Effector memory CD4-positive, alpha-beta T cell (primary cell): ENCODE results near the gene AKR7A3.
A peak's percentile ranks its signal among the peaks of the same experiment; 100 is the strongest.
"Not testable (repeated sequence)": the region's sequence is repeated elsewhere in the genome, so short reads cannot be mapped to it uniquely, and the experiment has no call there.

Source experiments
- DNase-seq, 3 donors: peaks; one replicate each; pipeline ENCODE4 v3.0.0-alpha.2; 2020
- H3K27ac ChIP-seq: 2 replicates; pipeline ENCODE4 v1.7.0; 2013; ENCODE audit warnings: mild to moderate bottlenecking, low read length, moderate library complexity; ENCODE audit not compliant: insufficient read depth, poor library complexity, severe bottlenecking
- H3K27me3 ChIP-seq: replicated peaks from 2 replicates; pipeline ENCODE4 v1.7.0; 2013; ENCODE audit warnings: mild to moderate bottlenecking, low read length; ENCODE audit not compliant: insufficient read depth, control insufficient read depth, poor library complexity, severe bottlenecking
- H3K36me3 ChIP-seq: 2 replicates; pipeline ENCODE4 v1.7.0; 2013; ENCODE audit warnings: mild to moderate bottlenecking, low read length, moderate library complexity; ENCODE audit not compliant: control insufficient read depth, insufficient read depth
- H3K4me1 ChIP-seq: 2 replicates; pipeline ENCODE4 v1.7.0; 2013; ENCODE audit warnings: low read length, mild to moderate bottlenecking; ENCODE audit not compliant: control insufficient read depth, insufficient read depth, poor library complexity, severe bottlenecking
- H3K4me3 ChIP-seq: 2 replicates; pipeline ENCODE4 v1.7.0; 2013; ENCODE audit warnings: low read length, low read depth, mild to moderate bottlenecking; ENCODE audit not compliant: insufficient read depth, poor library complexity, severe bottlenecking
- H3K9me3 ChIP-seq: 2 replicates; pipeline ENCODE4 v1.7.0; 2013; ENCODE audit warnings: mild to moderate bottlenecking, low read length, moderate library complexity; ENCODE audit not compliant: control insufficient read depth

The AKR7A3 gene

DNA sequence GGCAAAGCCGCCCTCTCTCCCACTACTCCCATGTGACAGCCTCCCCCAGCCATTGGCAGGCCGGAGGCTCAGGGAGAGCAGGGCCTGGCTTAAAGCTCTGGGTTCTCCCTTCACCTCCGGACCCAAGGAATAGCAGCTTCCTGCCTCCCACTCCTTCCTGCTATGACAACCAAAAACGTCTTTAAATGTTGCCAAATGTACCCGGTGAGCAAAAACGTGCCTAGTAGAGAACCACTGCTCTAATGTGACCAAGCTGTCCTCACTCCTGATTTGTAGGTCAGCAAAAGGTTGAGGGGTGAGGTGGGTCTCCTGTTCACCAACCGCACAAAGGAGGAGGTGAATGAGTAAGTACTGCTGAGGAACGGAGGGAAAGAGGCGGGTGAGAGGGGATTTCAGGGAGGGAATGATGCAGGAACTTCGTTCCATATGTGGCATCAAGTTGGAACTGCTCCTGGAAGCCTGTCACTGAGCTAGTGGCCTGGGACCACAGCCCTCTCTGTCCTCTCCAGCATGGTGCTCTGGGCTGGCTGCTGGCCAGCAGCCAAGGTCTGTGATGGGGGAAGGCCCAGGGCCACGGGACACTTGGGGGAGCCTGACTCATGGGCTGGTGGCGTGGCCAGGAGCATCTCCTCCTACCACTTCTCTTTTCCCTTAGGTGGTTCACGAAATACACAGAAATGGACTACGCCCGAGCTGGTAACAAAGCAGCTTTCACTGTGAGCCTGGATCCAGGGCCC, 31.2 kb downstream of the AKR7A3 start:
- Histone ChIP-seq H3K4me3 (no peak overlapping the region), H3K9me3 (no peaks in the 10 kb centered on the region), H3K4me1 (peaks cover 13% of the 10 kb centered on the region), H3K27ac (no peak overlapping the region), H3K36me3 (peaks cover 48% of the 10 kb centered on the region), H3K27me3 (no peaks in the 10 kb centered on the region)
- DNase-seq: no peak

DNA sequence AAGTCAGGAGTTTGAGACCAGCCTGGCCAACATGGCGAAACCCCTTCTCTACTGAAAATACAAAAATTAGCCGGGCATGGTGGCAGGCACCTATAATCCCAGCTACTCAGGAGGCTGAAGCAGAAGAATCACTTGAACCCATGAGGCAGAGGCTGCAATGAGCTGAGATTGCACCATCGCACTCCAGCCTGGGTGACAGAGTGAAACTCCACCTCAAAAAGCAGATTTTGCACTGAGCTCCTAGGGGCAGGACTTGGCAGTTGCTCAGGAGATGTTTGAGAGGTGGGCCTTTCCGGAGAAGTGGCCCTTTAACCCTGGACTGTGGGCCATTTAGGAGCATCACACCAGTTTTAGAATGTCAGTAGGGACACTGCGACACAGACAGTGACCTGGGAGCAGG, 32.3 kb downstream of the AKR7A3 start:
- H3K9me3 ChIP-seq, H3K27me3 ChIP-seq, DNase-seq, H3K27ac ChIP-seq, H3K4me3 ChIP-seq: not testable (repeated sequence)
- peaks cover 19% of the 10 kb centered on the region for H3K4me1 ChIP-seq
- H3K36me3 ChIP-seq: peaks cover 48% of the 10 kb centered on the region

DNA sequence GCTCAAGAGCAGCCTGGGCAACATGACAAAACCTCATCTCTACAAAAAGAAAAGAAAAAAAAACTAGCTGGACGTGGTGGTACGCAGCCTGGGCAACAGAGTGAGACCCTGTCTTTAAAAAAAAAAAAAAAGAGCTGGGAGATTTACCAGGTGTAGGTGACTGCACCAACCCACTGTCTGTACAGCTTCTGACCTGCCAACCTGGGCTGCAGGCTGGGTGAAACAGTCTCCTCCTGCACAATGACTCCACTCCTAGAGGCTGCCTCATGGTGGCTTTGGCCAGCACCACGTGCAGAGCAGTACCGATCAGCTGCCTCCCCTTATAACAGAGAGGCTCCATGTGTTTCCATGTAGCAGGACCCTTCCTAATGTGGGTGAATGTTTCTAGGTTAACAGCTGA, 33.3 kb downstream of the AKR7A3 start:
- H3K4me3 ChIP-seq: no peak overlapping the region
- no peaks in the 10 kb centered on the region for H3K9me3 ChIP-seq
- H3K27me3 ChIP-seq: no peaks in the 10 kb centered on the region
- H3K27ac ChIP-seq: no peak overlapping the region
- DNase-seq: no peak
- H3K4me1 ChIP-seq: peaks cover 27% of the 10 kb centered on the region
- peaks cover 47% of the 10 kb centered on the region for H3K36me3 ChIP-seq

DNA sequence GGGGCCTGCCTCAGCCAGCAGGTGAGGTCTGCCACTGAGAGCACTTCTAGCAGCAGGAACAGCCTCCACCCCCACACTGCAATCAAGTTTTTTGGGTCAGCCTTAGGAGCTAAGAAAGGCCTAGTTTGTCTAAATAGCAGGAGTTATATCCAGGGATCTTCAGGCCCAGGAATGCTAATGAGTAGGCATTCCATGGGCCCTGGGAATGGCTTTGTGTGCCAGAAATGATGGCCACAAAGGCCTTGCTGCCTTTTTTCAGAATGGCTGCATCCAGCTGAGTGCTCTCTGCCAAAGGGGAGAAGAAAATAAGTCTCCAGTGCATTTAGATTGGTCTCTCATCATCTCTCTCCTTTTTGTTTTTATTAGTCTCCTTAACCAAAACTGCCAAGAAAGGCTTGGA, 34.2 kb downstream of the AKR7A3 start:
- no peaks in the 10 kb centered on the region for H3K9me3 ChIP-seq
- no peak overlapping the region for H3K27ac ChIP-seq
- H3K36me3 ChIP-seq: peaks cover 38% of the 10 kb centered on the region
- peaks cover 27% of the 10 kb centered on the region for H3K4me1 ChIP-seq
- DNase-seq: no peak
- H3K27me3 ChIP-seq: no peaks in the 10 kb centered on the region
- no peak overlapping the region for H3K4me3 ChIP-seq

GRCh38 chr1:19251305-19252196, 37.0 kb downstream of the AKR7A3 start, which contains the start of the genes EMC1 and MRTO4:
TSS of gene EMC1 (minus strand) at chr1:19251524. CDS start at chr1:19251509, 15 bp downstream.
TSS of gene MRTO4 (plus strand) at chr1:19251805. CDS start at chr1:19251836, 31 bp downstream.
- Histone ChIP-seq H3K27ac (peak within 1 kb of the TSS; percentile 92), H3K4me3 (peak within 1 kb of the TSS; percentile 65), H3K4me1 (peaks cover 27% of the 10 kb centered on the region), H3K27me3 (no peaks in the 10 kb centered on the region), H3K9me3 (no peaks in the 10 kb centered on the region), H3K36me3 (peaks cover 10% of the 10 kb centered on the region)
- DNase-seq: peak; percentile 69 to 83 (median 81)

DNA sequence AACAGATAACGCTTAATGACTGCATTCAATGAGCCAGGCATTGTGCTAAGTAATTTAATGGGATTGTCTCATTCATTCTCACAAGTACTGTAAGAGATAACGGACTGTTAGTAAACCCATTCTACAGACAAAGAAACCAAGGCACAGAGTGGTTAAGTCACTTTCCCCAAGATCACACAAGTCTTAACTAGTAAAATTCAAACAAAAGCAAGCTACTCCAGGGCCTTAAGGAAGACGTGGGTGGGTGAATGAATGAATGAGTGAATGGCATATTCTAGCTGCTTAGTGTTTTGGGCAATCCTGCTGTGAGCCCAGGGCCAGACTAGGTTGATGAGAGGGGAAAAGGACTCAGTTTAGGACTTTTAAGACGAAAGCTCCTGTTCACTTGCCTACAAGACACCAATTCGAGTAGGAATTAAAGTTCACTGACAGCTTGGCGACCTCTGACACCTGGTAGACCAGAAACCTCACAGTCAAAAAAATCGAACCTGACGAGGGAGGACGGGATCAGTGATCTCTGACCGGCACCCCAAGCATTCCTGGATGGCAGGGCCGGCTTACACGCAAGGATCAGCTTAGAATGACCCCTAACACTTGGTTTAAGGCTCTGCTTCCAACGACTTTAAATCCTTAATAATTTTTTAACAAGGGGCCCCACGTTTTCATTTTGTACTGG, 37.8 kb downstream of the AKR7A3 start:
- H3K4me3 ChIP-seq: peak overlapping the region; percentile 65
- H3K27ac ChIP-seq: peak overlapping the region; percentile 92
- H3K36me3 ChIP-seq: peaks cover 5% of the 10 kb centered on the region
- no peaks in the 10 kb centered on the region for H3K27me3 ChIP-seq
- DNase-seq: no peak
- H3K4me1 ChIP-seq: peaks cover 27% of the 10 kb centered on the region
- no peaks in the 10 kb centered on the region for H3K9me3 ChIP-seq

- Histone ChIP-seq H3K27ac (no peak overlapping the region), H3K4me1 (no peaks in the 10 kb centered on the region), H3K27me3 (no peaks in the 10 kb centered on the region), H3K36me3 (peaks cover 81% of the 10 kb centered on the region), H3K9me3 (no peaks in the 10 kb centered on the region), H3K4me3 (no peak overlapping the region)
- DNase-seq: peak; percentile 29 to 54 (median 40)
These were observed 47.7 kb downstream of the AKR7A3 start for GRCh38 chr1:19240673-19241538.

- no peak for DNase-seq
- no peaks in the 10 kb centered on the region for H3K27me3 ChIP-seq
- no peaks in the 10 kb centered on the region for H3K4me1 ChIP-seq
- no peak overlapping the region for H3K27ac ChIP-seq
- H3K4me3 ChIP-seq: no peak overlapping the region
- no peaks in the 10 kb centered on the region for H3K9me3 ChIP-seq
- H3K36me3 ChIP-seq: peaks cover 82% of the 10 kb centered on the region
These were observed 48.7 kb downstream of the AKR7A3 start for GRCh38 chr1:19239876-19240275.

- Histone ChIP-seq H3K36me3 (peaks cover 75% of the 10 kb centered on the region), H3K4me1 (no peaks in the 10 kb centered on the region)
These were observed 54.3 kb downstream of the AKR7A3 start for GRCh38 chr1:19234224-19234623.

More at GRCh38 chr1:19234224-19234623, 54.3 kb downstream of the AKR7A3 start:
- no peak for DNase-seq
- Histone ChIP-seq H3K9me3 (no peaks in the 10 kb centered on the region), H3K27ac (no peak overlapping the region), H3K27me3 (no peaks in the 10 kb centered on the region), H3K4me3 (no peak overlapping the region)
